ENCODE measurements around the gene CAPN12.
"Not testable (repeated sequence)": the region's sequence is repeated elsewhere in the genome, so short reads cannot be mapped to it uniquely, and the experiment has no call there.

CAPN12 gene

DNA sequence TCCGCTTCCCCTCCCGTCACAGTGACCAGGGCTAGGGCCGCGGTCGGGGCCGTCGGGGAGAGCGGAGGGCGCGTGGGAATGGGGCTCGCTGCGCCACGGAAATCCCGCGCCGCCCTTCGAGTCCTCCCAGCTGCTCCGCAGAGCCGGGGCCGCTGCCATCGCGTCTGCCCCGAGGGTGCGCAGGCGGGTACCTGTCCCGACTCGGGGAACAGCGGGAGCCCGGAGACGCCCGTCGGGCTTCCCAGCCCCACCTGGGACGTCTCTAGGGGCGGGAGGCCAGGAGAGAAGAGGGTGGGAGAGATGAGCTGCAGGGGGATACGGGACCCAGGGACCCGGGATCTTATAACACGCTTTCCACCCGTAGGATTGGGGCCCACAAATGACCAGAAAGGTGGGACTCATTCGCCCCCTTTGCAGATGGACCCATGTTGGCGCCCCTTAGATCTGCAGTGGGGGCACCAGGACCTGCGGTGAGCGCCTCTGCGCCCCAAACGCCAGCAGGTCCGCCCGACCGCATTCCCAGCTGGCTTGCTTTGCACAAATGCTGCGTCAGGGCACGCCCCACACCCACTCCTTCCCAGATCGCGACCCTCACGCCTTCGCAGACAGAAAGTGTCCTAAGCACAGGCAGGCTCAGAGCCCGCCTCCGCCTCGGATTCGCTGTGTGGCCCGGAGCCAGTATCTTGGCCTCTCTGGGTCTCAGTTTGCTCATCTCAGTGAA is 26.1 kb upstream of the CAPN12 start:
- DNase-seq (ENCODE audit: low spot score): not testable (repeated sequence)

DNA sequence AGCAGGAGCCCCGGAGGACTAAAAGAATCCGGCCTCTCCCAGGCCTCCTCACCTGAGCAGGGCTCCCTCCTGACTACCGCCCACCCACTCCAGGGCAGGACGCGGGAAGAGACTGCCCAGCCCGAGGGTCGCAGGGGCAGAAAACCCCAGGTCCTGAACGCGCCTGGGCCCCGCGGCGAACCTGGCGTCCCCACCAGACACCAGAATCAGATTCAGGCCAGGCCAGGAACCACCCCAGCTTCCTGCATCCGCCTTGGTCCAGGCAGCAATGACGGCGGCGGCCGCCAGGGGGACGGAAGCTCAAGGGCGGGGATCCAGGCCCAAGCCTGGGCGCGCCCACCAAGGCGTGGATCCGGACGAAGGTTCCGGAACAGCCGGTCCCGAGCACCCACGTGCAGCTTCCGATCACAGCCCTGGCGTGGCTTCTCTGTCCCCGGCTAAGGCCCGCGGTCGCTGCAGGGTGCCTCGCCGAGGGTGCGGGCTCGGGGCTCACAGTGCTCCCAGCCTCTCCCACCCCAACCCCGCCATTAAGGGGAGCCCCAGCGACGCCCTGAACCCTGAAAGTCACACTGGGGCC is 25.4 kb upstream of the CAPN12 start:
- DNase-seq (ENCODE audit: low spot score): peak; percentile 32

GRCh38 chr19:38766276-38767047 is 22.2 kb upstream of the CAPN12 start:
- no peak for DNase-seq (ENCODE audit: low spot score)

GRCh38 chr19:38765214-38765613 is 20.9 kb upstream of the CAPN12 start:
- DNase-seq (ENCODE audit: low spot score): no peak

GRCh38 chr19:38763795-38764220 is 19.5 kb upstream of the CAPN12 start:
- DNase-seq (ENCODE audit: low spot score): no peak

GRCh38 chr19:38761884-38762389 is 17.7 kb upstream of the CAPN12 start:
- not testable (repeated sequence) for DNase-seq (ENCODE audit: low spot score)

- DNase-seq (ENCODE audit: low spot score): not testable (repeated sequence)
Observed at GRCh38 chr19:38760805-38761517, 16.7 kb upstream of the CAPN12 start.

GRCh38 chr19:38759590-38760003 is 15.3 kb upstream of the CAPN12 start:
- no peak for DNase-seq (ENCODE audit: low spot score)

- DNase-seq (ENCODE audit: low spot score): not testable (repeated sequence)
Observed at GRCh38 chr19:38754196-38754595, 9.9 kb upstream of the CAPN12 start.

GRCh38 chr19:38753783-38754182 is 9.5 kb upstream of the CAPN12 start:
- not testable (repeated sequence) for DNase-seq (ENCODE audit: low spot score)

DNA sequence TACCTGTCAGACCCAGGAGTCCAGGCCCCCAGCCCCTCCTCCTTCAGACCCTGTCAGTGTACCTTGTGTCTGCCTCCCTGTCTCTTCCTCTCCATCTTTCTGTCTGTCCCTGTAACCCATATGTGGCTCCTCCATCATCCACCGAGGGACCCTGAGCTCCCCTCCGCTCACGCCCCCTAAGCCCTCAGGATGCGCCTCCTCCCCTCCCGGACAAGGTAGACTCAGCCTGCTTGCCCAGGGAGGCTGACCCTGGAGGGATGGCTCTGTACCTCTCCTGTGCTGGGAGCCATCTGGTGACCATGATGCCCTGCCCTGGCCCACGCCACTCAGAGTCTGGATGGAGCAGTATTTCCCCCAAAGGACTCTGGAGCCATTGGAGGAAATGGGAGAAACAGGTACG is 1.0 kb upstream of the CAPN12 start:
- DNase-seq (ENCODE audit: low spot score): no peak

DNA sequence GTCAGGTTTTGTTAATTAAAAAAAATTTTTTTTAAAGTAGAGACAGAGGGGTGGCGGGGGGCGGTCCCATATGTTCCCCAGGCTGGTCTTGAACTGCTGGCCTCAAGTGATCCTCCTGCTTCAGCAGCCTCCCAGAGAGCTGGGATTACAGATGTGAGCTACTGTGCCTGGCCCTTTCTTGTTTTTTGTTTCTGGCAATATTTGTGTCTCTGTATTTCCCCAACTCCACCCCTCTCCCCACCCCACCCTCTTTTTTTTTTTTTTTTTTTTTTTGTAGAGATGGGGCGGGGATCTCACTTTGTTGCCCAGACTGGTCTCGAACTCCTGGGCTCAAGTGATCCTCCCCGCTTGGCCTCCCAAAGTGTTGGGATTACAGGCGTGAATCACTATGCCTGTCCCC is 600 bp upstream of the CAPN12 start:
- no peak for DNase-seq (ENCODE audit: low spot score)

DNA sequence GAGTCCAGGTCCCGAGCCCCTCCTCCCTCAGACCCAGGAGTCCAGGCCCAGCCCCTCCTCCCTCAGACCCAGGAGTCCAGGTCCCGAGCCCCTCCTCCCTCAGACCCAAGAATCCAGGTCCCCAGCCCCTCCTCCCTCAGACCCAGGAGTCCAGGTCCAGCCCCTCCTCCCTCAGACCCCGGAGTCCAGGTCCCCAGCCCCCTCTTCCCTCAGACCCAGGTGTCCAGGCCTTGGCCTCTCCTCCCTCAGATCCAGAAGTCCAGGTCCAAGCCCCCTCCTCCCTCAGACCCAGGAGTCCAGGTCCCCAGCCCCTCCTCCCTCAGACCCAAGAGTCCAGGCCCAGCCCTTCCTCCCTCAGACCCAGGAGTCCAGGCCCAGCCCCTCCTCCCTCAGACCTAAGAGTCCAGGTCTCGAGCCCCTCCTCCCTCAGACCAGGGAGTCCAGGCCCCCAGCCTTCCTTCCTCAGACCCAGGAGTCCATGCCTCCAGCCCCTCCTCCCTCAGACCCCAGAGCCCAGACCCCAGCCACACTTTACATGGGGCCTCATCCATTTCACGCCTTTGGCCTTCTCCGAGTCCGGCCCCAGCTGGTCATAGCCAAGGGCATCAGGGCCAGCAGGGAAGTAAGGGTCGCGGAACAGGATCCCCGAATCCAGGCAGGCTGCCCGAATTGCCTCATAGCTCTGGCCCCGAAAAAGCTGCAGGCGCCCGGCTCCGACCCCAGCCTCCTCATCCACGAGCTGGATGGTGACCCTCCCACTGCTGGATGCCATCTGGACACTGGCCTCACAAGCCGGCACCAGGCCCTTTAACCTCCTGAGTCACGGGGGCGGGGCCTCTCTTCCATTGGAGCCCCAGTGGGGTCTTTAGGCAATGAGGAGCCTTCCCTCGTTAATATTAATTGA is 628 bp downstream of the CAPN12 start:
- DNase-seq (ENCODE audit: low spot score): no peak

DNA sequence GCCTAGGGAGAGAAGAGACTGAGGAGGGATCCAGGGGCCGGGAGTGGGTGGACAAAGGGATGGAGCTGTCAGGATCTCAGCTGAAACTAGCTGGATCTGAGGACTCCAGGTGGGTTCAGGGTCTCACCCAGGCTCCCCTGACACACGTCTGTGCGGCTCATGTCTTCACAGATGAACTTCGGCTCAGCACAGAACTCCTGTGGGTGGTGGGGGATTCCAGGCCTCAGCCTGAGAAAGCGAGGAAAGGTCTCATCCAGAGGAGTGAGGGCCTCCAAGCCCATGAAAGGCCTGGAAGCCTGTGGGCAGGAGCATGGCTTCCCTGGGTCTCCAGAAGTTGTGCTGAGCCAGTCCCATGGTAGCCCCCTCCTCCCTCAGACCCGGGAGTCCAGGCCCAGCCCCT is 1.4 kb downstream of the CAPN12 start:
- no peak for DNase-seq (ENCODE audit: low spot score)

- no peak for DNase-seq (ENCODE audit: low spot score)
Observed at GRCh38 chr19:38742296-38742695, 2.0 kb downstream of the CAPN12 start.

GRCh38 chr19:38741670-38742069 is 2.6 kb downstream of the CAPN12 start:
- DNase-seq (ENCODE audit: low spot score): no peak

DNA sequence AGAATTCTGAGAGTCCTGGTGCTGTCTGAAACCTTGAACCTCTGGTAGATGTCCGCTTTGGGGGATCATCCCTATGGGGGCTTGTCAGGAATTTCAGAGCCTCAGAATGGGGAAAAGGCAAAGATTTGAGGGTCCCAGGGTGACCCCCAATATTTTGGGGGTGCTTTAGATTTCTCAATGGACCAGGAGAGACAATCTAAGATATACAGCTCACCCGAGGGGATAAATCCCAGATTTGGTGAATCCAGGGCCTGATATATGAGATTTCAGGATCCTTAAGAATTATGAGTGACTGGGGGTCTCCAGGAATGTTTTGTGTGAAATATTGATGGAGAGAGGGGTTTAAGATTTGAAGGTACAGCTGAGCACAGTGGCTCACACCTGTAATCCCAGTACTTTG is 3.3 kb downstream of the CAPN12 start:
- DNase-seq (ENCODE audit: low spot score): no peak

DNA sequence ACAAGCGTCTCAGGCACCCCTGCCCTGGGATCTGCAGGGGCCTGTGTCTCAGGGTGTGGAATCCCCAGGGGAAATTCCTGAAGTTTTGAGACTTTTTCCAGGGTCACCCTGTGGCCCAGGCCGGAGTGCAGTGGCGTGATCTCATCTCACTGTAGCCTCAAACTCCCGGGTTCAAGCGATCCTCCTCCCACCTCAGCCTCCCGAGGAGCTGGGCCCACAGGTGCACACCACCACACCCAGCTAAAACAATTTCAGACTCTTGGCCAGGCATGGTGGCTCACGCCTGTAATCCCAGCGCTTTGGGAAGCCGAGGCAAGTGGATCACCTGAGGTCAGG is 4.0 kb downstream of the CAPN12 start:
- DNase-seq (ENCODE audit: low spot score): no peak

DNA sequence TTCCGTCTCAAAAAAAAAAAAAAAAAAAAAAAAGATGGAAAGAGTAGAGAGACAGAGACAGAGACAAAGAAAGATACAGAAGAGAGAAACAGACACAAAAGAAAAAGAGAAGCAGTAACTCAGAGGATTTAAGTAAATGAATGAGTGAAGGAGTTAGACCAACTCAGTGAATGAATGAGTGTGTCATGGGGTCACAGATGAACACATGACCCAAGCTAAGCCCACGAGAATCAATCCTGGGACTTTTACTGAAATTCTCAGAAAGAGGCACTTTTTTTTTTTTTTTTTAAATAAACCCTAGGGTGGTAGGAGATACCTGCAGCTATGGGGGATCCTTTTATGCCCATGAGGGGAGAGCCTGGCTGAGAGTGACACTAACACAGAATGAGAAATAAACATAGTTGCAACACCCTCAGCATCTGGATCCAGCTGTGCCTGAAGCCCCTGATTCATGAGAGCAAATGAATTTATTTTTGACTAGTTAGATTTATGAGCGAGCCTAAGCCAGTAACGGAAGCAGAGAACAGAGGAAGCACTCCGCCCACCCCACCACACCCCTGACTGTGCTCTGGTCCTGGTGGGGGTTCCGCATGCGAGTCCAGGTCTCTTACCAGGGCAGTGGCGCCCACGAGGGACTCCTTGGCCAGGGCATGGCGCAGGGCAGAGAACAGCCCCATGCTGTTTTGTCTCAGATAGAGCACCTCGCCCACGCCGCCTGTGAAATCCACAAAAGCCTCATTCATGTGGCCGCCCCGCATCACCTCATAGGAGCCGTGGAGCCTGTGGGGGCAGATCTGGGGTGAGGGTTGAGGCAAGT is 4.6 kb downstream of the CAPN12 start:
- no peak for DNase-seq (ENCODE audit: low spot score)

Data from putamen (tissue), 1 donor.